ENCODE results near the gene MEGF9. TPM values are rescaled to one million over a fixed set of nuclear protein-coding genes. Genes with fewer than 3 reads are reported as not detected.

Gene MEGF9
- total RNA-seq, 1 experiment from 2014 or later: 12.2 TPM

DNA sequence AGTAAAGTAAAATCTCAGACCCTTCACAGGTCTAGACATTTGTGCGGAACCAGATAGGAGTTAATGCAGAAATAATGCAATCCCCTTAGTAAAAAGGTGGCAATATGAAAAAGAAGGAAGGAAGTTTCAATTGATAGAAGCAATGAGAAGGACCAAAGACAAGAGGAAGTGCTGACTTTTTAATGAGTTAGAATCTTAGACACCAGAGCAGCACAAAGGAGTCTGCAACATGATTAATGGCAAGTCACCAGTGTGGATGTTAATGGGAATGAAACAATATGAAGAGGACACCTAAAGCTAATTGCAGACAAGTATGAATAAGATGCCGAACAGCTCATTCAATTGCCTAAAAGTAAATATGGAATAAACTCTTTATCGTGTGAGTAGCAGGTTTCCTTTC, 50.9 kb downstream of the MEGF9 start:
- Histone ChIP-seq H3K4me1 (ENCODE audit: insufficient read depth, low read length, poor library complexity, severe bottlenecking) (peaks cover 41% of the 10 kb centered on the region), H3K36me3 (ENCODE audit: insufficient read depth, low read length, poor library complexity, severe bottlenecking) (no peaks in the 10 kb centered on the region), H3K27me3 (replicated peaks; ENCODE audit: insufficient read depth, low read depth, low read length, poor library complexity) (no peaks in the 10 kb centered on the region), H3K4me3 (ENCODE audit: low read depth, low read length, poor library complexity, severe bottlenecking) (no peak overlapping the region), H3K27ac (ENCODE audit: low read depth, low read length, poor library complexity, severe bottlenecking) (no peak overlapping the region), H3K9me3 (ENCODE audit: low read depth, low read length, poor library complexity, severe bottlenecking) (peaks cover 7% of the 10 kb centered on the region)
- CTCF ChIA-PET: no interaction called here
- intact Hi-C loops (cut with micrococcal nuclease; ENCODE audit: unreplicated experiment): no loop called here
- DNase-seq (ENCODE audit: low spot score): peak; percentile 63
- no TSS peak for BruUV-seq (replicated peaks)
- POLR2A ChIA-PET (ENCODE audit: low non-redundant PET): no interaction called here
- TF ChIP-seq CTCF (conservative IDR thresholded peaks at IDR 0.05; ENCODE audit: low read depth, low read length): no peak
- TF ChIP-seq EZH2 (IDR thresholded peaks at IDR 0.05; ENCODE audit: borderline replicate concordance, low read depth, low read length, poor library complexity, severe bottlenecking): no peak

GRCh38 chr9:120662513-120662912, 51.8 kb downstream of the MEGF9 start:
- TF ChIP-seq CTCF (conservative IDR thresholded peaks at IDR 0.05; ENCODE audit: low read depth, low read length) (no peak), EZH2 (IDR thresholded peaks at IDR 0.05; ENCODE audit: borderline replicate concordance, low read depth, low read length, poor library complexity, severe bottlenecking) (no peak)
- BruUV-seq (replicated peaks): no TSS peak
- H3K27ac ChIP-seq (ENCODE audit: low read depth, low read length, poor library complexity, severe bottlenecking): no peak overlapping the region
- DNase-seq (ENCODE audit: low spot score): no peak
- intact Hi-C loops (cut with micrococcal nuclease; ENCODE audit: unreplicated experiment): no loop called here
- peaks cover 7% of the 10 kb centered on the region for H3K9me3 ChIP-seq (ENCODE audit: low read depth, low read length, poor library complexity, severe bottlenecking)
- H3K4me3 ChIP-seq (ENCODE audit: low read depth, low read length, poor library complexity, severe bottlenecking): no peak overlapping the region
- ChIA-PET POLR2A (ENCODE audit: low non-redundant PET) (no interaction called here), CTCF (no interaction called here)
- H3K27me3 ChIP-seq (replicated peaks; ENCODE audit: insufficient read depth, low read depth, low read length, poor library complexity): no peaks in the 10 kb centered on the region
- H3K4me1 ChIP-seq (ENCODE audit: insufficient read depth, low read length, poor library complexity, severe bottlenecking): peaks cover 35% of the 10 kb centered on the region
- no peaks in the 10 kb centered on the region for H3K36me3 ChIP-seq (ENCODE audit: insufficient read depth, low read length, poor library complexity, severe bottlenecking)

DNA sequence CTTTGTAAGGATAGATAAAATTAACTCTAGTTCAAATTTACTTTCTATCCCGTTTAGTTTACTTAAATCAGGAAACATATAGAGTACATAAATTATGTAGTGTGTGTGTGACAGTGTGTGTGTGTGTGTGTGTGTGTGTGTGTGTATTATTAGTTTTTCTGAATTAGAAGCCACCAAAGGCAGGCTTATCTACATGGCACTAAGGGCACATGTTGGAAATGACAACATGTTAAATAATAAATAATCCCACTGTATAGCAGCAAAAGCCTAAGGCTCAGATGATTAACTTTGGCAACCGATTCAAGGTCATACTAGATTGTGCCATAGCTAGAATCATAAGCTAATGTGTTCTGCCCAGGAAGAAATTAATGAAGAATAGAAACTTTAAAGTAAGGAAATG, 54.6 kb downstream of the MEGF9 start:
- no peak for TF ChIP-seq CTCF (conservative IDR thresholded peaks at IDR 0.05; ENCODE audit: low read depth, low read length)
- TF ChIP-seq EZH2 (IDR thresholded peaks at IDR 0.05; ENCODE audit: borderline replicate concordance, low read depth, low read length, poor library complexity, severe bottlenecking): no peak
- ChIA-PET POLR2A (ENCODE audit: low non-redundant PET) (no interaction called here), CTCF (no interaction called here)
- Histone ChIP-seq H3K27me3 (replicated peaks; ENCODE audit: insufficient read depth, low read depth, low read length, poor library complexity) (no peaks in the 10 kb centered on the region), H3K36me3 (ENCODE audit: insufficient read depth, low read length, poor library complexity, severe bottlenecking) (no peaks in the 10 kb centered on the region), H3K4me3 (ENCODE audit: low read depth, low read length, poor library complexity, severe bottlenecking) (no peak overlapping the region), H3K27ac (ENCODE audit: low read depth, low read length, poor library complexity, severe bottlenecking) (no peak overlapping the region), H3K9me3 (ENCODE audit: low read depth, low read length, poor library complexity, severe bottlenecking) (no peaks in the 10 kb centered on the region), H3K4me1 (ENCODE audit: insufficient read depth, low read length, poor library complexity, severe bottlenecking) (peaks cover 24% of the 10 kb centered on the region)
- intact Hi-C loops (cut with micrococcal nuclease; ENCODE audit: unreplicated experiment): no loop called here
- no TSS peak for BruUV-seq (replicated peaks)
- no peak for DNase-seq (ENCODE audit: low spot score)
